ENCODE results near the gene UNC5C. TPM values are rescaled to one million over a fixed set of nuclear protein-coding genes. Genes with fewer than 3 reads are reported as not detected.

UNC5C gene
- total RNA-seq, 1 experiment from 2014 or later, result 0.11 TPM

GRCh38 chr4:95264843-95265242 lies 283.9 kb downstream of the UNC5C start:
- no peaks in the 10 kb centered on the region for H3K36me3 ChIP-seq (ENCODE audit: insufficient read depth, low read length, poor library complexity, severe bottlenecking)
- H3K9me3 ChIP-seq (ENCODE audit: low read depth, low read length, poor library complexity, severe bottlenecking), result no peaks in the 10 kb centered on the region
- DNase-seq (ENCODE audit: low spot score), result no peak
- ChIA-PET POLR2A (ENCODE audit: low non-redundant PET) (no interaction called here), CTCF (no interaction called here)
- no peak for TF ChIP-seq CTCF (conservative IDR thresholded peaks at IDR 0.05; ENCODE audit: low read depth, low read length)
- no peak for TF ChIP-seq EZH2 (IDR thresholded peaks at IDR 0.05; ENCODE audit: borderline replicate concordance, low read depth, low read length, poor library complexity, severe bottlenecking)
- intact Hi-C loops (cut with micrococcal nuclease; ENCODE audit: unreplicated experiment), result no loop called here
- no peaks in the 10 kb centered on the region for H3K27me3 ChIP-seq (replicated peaks; ENCODE audit: insufficient read depth, low read depth, low read length, poor library complexity)
- BruUV-seq (replicated peaks), result no TSS peak
- H3K4me1 ChIP-seq (ENCODE audit: insufficient read depth, low read length, poor library complexity, severe bottlenecking), result no peaks in the 10 kb centered on the region
- H3K27ac ChIP-seq (ENCODE audit: low read depth, low read length, poor library complexity, severe bottlenecking), result no peak overlapping the region
- no peak overlapping the region for H3K4me3 ChIP-seq (ENCODE audit: low read depth, low read length, poor library complexity, severe bottlenecking)

DNA sequence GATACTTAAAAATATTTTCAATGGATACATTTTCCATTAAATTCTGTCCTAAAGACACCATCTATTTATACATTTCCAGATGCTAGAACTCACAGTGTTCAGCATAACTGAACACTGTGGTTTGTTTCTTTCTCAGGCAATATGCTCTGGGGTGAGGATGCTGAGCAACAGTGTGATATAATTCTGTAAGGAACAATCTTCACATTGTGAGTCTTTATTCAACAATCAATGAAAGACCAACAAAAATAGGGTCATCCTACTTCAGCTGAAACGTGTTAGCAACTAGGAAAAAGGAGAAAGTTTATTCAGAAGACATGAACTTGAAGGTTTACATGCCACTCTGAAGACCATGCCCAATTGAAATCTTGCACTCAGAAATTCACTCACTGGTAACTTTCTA lies 284.8 kb downstream of the UNC5C start:
- no peak overlapping the region for H3K27ac ChIP-seq (ENCODE audit: low read depth, low read length, poor library complexity, severe bottlenecking)
- intact Hi-C loops (cut with micrococcal nuclease; ENCODE audit: unreplicated experiment), result no loop called here
- H3K27me3 ChIP-seq (replicated peaks; ENCODE audit: insufficient read depth, low read depth, low read length, poor library complexity), result no peaks in the 10 kb centered on the region
- no TSS peak for BruUV-seq (replicated peaks)
- ChIA-PET CTCF (no interaction called here), POLR2A (ENCODE audit: low non-redundant PET) (no interaction called here)
- no peaks in the 10 kb centered on the region for H3K4me1 ChIP-seq (ENCODE audit: insufficient read depth, low read length, poor library complexity, severe bottlenecking)
- H3K36me3 ChIP-seq (ENCODE audit: insufficient read depth, low read length, poor library complexity, severe bottlenecking), result no peaks in the 10 kb centered on the region
- no peaks in the 10 kb centered on the region for H3K9me3 ChIP-seq (ENCODE audit: low read depth, low read length, poor library complexity, severe bottlenecking)
- no peak for TF ChIP-seq CTCF (conservative IDR thresholded peaks at IDR 0.05; ENCODE audit: low read depth, low read length)
- no peak for TF ChIP-seq EZH2 (IDR thresholded peaks at IDR 0.05; ENCODE audit: borderline replicate concordance, low read depth, low read length, poor library complexity, severe bottlenecking)
- no peak overlapping the region for H3K4me3 ChIP-seq (ENCODE audit: low read depth, low read length, poor library complexity, severe bottlenecking)
- DNase-seq (ENCODE audit: low spot score), result no peak

- CTCF ChIA-PET, result no interaction called here
- Histone ChIP-seq H3K4me3 (ENCODE audit: low read depth, low read length, poor library complexity, severe bottlenecking) (no peak overlapping the region), H3K36me3 (ENCODE audit: insufficient read depth, low read length, poor library complexity, severe bottlenecking) (no peaks in the 10 kb centered on the region), H3K27ac (ENCODE audit: low read depth, low read length, poor library complexity, severe bottlenecking) (no peak overlapping the region), H3K4me1 (ENCODE audit: insufficient read depth, low read length, poor library complexity, severe bottlenecking) (no peaks in the 10 kb centered on the region), H3K9me3 (ENCODE audit: low read depth, low read length, poor library complexity, severe bottlenecking) (no peaks in the 10 kb centered on the region), H3K27me3 (replicated peaks; ENCODE audit: insufficient read depth, low read depth, low read length, poor library complexity) (no peaks in the 10 kb centered on the region)
- no TSS peak for BruUV-seq (replicated peaks)
- no peak for TF ChIP-seq EZH2 (IDR thresholded peaks at IDR 0.05; ENCODE audit: borderline replicate concordance, low read depth, low read length, poor library complexity, severe bottlenecking)
- TF ChIP-seq CTCF (conservative IDR thresholded peaks at IDR 0.05; ENCODE audit: low read depth, low read length), result no peak
- POLR2A ChIA-PET (ENCODE audit: low non-redundant PET), result no interaction called here
- DNase-seq (ENCODE audit: low spot score), result no peak
- intact Hi-C loops (cut with micrococcal nuclease; ENCODE audit: unreplicated experiment), result no loop called here
Measured at GRCh38 chr4:95263391-95263790, 285.4 kb downstream of the UNC5C start.
